Activated naive CD8-positive, alpha-beta T cell treated with anti-CD3 and anti-CD28 coated beads for 36 hours (primary cell): ENCODE measurements around the gene ADAMTS13. TPM values are rescaled to one million over a fixed set of nuclear protein-coding genes. Genes with fewer than 3 reads are reported as not detected.
A peak's percentile ranks its signal among the peaks of the same experiment; 100 is the strongest.
"Not testable (repeated sequence)": the region's sequence is repeated elsewhere in the genome, so short reads cannot be mapped to it uniquely, and the experiment has no call there.

ENCODE experiments used
- DNase-seq: peaks from one replicate; pipeline ENCODE4 v3.0.0; 2021
- H3K27ac Mint-ChIP-seq: one replicate; pipeline ENCODE4 v1.8.0; 2022; ENCODE audit warnings: mild to moderate bottlenecking, moderate library complexity, mixed read lengths
- H3K27me3 Mint-ChIP-seq: one replicate; pipeline ENCODE4 v1.8.0; 2022; ENCODE audit warnings: mild to moderate bottlenecking, mixed read lengths
- H3K36me3 Mint-ChIP-seq: one replicate; pipeline ENCODE4 v1.8.0; 2021; ENCODE audit warnings: mild to moderate bottlenecking, mixed read lengths
- H3K4me1 Mint-ChIP-seq: one replicate; pipeline ENCODE4 v1.8.0; 2021; ENCODE audit warnings: mixed read lengths
- H3K4me3 Mint-ChIP-seq: one replicate; pipeline ENCODE4 v1.8.0; 2022; ENCODE audit warnings: mild to moderate bottlenecking, moderate library complexity, mixed read lengths
- H3K9me3 Mint-ChIP-seq: one replicate; pipeline ENCODE4 v1.8.0; 2022; ENCODE audit warnings: mixed read lengths
- total RNA-seq, 2 experiments: library from RNA; stranded (reverse); gene quantifications; one replicate each; pipeline ENCODE4 v1.2.3, GENCODE V29; 2021

The ADAMTS13 gene
- total RNA-seq = 1 to 10 TPM; 1.0 to 1.5 TPM

DNA sequence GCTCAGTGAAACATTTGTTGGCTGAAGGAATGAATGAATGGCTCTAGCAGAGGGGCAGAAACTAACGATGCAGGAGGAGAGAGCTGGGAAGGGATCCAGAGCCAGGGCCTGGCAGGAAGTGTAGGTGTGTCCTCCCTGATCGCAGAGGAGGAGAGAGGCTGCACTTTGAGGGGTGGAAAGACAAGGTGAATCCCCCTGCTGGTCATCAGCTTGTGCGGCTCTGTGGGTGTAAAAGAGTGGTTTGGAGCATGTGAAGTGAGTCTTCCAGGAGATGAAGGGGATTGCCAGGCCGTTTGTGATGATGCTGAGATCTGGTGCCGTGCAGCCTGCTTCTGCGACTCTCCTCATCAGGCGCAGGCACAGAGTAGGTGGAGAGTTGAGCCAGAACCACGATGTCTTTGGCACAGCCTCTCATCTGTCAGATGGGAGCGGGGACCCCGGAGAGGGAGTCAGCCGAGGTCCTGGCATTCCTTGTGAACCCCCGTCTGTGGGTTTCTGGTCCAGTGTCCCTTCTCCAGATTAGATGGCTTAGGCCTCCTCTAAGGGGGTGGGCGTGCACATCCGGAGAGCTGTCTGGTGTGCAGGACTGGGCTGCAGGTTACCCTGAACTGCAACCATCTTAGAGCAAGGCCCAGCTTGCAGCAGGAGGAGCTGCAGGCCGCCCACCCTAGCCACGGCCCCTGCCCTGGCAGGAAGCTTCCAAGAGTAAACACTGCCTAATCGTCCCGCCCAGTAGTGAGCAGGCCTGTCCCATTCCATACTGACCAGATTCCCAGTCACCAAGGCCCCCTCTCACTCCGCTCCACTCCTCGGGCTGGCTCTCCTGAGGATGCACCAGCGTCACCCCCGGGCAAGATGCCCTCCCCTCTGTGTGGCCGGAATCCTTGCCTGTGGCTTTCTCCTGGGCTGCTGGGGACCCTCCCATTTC lies at the start of gene ADAMTS13:
Gene ADAMTS13 (plus strand): TSS at position 753 of the 928 bp plus-strand sequence. CDS start 77 bp downstream, at position 830.
- H3K27ac Mint-ChIP-seq = peak within 1 kb of the TSS; percentile 54
- peaks cover 24% of the 10 kb centered on the region for H3K4me1 Mint-ChIP-seq
- H3K36me3 Mint-ChIP-seq = peaks cover 8% of the 10 kb centered on the region
- H3K4me3 Mint-ChIP-seq = no peak within 1 kb of the TSS
- peak; percentile 69 for DNase-seq
- peaks cover 16% of the 10 kb centered on the region for H3K27me3 Mint-ChIP-seq
- H3K9me3 Mint-ChIP-seq = no peaks in the 10 kb centered on the region

DNA sequence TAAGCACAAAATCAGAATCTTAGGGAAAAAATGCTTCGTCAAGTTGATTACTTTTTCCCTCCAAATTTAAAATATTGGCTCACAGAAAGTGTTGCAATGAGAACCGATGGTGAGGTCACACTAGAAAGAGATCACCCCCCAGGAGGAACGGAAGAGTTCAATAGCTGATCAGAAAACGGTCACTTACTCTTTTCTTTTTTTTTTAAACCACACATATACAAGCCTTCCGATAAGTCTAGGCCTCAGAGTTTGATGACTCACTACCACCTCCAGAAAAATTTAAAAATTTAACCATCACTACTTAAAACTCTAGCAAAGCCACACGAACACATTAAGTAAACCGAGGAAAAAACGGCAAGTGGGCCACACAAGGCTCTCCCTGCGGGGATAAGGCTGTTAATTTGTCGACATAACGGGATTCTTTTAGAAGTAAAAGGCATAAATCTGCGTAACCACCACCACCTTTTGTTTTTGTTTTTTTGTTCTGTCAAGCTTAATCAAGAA lies 47.5 kb upstream of the ADAMTS13 start:
- no peak for DNase-seq
- Mint-ChIP-seq H3K4me3 (peak overlapping the region; percentile 98), H3K9me3 (no peaks in the 10 kb centered on the region), H3K27ac (peak overlapping the region; percentile 98), H3K27me3 (peaks cover 3% of the 10 kb centered on the region), H3K4me1 (peaks cover 41% of the 10 kb centered on the region), H3K36me3 (peaks cover 42% of the 10 kb centered on the region)

DNA sequence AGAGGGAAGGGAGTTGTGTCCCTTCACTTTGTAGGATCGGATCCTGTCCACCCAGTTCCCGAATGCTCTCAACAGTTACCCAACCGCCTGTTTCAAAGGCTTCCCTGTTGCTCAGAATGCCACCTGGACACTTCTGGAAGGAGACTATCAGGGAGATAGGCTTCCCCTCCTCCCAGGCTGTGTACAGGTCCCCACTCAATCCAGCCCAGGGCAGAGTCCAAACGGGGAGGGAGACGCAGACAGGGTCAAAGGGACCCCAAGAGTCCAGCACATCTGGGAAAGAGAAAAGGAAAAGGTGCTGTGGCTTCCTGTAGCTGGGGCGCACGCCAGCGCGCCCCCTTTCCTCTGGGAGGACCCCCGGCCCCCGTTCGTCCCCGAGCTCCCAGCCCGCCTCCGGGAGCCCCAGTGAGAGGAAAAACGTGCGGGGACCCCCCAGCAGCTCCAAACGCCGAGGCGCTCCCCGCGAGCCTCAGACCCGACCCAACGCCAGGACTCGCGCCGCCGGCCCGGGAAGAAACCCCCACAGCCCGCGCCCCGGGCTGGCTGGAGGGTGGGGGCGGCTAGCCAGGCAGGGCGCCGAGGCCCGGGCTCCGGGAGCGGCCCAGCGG lies 46.9 kb upstream of the ADAMTS13 start:
- Mint-ChIP-seq H3K27me3 (peaks cover 3% of the 10 kb centered on the region), H3K36me3 (peaks cover 36% of the 10 kb centered on the region), H3K9me3 (no peaks in the 10 kb centered on the region), H3K27ac (peak overlapping the region; percentile 98), H3K4me1 (peaks cover 35% of the 10 kb centered on the region), H3K4me3 (peak overlapping the region; percentile 98)
- DNase-seq = peak; percentile 43

GRCh38 chr9:133375724-133376654 lies 46.2 kb upstream of the ADAMTS13 start, which contains the start of the genes STKLD1 and SURF4:
Gene STKLD1 (plus strand): TSS chr9:133376366. CDS start chr9:133376474, 108 bp downstream.
Gene SURF4 (minus strand): TSS chr9:133376060. CDS start chr9:133375969, 91 bp downstream.
- peaks cover 3% of the 10 kb centered on the region for H3K27me3 Mint-ChIP-seq
- DNase-seq = peak; percentile 97
- H3K27ac Mint-ChIP-seq = peak within 1 kb of the TSS; percentile 98
- peaks cover 29% of the 10 kb centered on the region for H3K36me3 Mint-ChIP-seq
- no peaks in the 10 kb centered on the region for H3K9me3 Mint-ChIP-seq
- peaks cover 28% of the 10 kb centered on the region for H3K4me1 Mint-ChIP-seq
- H3K4me3 Mint-ChIP-seq = peak within 1 kb of the TSS; percentile 98

GRCh38 chr9:133377280-133377679 lies 44.9 kb upstream of the ADAMTS13 start:
- DNase-seq, H3K9me3 Mint-ChIP-seq, H3K27me3 Mint-ChIP-seq, H3K27ac Mint-ChIP-seq: not testable (repeated sequence)
- Mint-ChIP-seq H3K36me3 (peaks cover 22% of the 10 kb centered on the region), H3K4me1 (peaks cover 16% of the 10 kb centered on the region), H3K4me3 (peak overlapping the region; percentile 57)

GRCh38 chr9:133377721-133378216 lies 44.4 kb upstream of the ADAMTS13 start:
- Mint-ChIP-seq H3K4me3 (no peak overlapping the region), H3K27me3 (peaks cover 3% of the 10 kb centered on the region), H3K36me3 (peaks cover 17% of the 10 kb centered on the region), H3K4me1 (peaks cover 11% of the 10 kb centered on the region), H3K9me3 (no peaks in the 10 kb centered on the region), H3K27ac (no peak overlapping the region)
- DNase-seq = no peak

DNA sequence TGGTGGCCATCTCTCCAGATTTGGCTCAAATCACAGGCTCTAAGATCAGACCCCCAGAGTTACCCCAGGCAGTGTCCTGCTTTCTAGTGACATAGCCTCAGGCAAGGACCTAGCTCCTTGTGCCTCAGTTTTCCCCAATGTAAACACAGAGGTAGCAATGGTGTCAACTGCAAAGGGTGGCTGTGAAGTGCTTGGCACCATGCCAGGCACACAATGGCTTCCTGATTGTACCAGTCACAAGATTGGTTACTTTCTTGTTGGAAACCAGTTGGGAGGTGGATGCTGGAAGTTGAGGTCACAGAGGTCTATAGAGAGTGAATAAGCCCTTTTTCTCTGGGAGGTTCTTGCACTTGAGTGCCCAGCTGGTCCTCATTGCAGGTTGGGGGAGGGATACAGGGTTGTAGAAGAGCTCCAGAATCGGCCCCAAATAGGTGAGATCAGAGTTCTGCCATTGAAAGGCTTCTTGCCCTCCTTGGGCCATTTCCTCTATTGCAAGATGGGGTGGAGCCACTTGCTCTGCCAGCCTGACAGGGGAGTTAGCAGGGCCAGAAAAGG lies 43.7 kb upstream of the ADAMTS13 start:
- Mint-ChIP-seq H3K27ac (no peak overlapping the region), H3K36me3 (peaks cover 11% of the 10 kb centered on the region), H3K4me1 (peaks cover 6% of the 10 kb centered on the region), H3K4me3 (no peak overlapping the region), H3K27me3 (peaks cover 3% of the 10 kb centered on the region), H3K9me3 (no peaks in the 10 kb centered on the region)
- DNase-seq = no peak

DNA sequence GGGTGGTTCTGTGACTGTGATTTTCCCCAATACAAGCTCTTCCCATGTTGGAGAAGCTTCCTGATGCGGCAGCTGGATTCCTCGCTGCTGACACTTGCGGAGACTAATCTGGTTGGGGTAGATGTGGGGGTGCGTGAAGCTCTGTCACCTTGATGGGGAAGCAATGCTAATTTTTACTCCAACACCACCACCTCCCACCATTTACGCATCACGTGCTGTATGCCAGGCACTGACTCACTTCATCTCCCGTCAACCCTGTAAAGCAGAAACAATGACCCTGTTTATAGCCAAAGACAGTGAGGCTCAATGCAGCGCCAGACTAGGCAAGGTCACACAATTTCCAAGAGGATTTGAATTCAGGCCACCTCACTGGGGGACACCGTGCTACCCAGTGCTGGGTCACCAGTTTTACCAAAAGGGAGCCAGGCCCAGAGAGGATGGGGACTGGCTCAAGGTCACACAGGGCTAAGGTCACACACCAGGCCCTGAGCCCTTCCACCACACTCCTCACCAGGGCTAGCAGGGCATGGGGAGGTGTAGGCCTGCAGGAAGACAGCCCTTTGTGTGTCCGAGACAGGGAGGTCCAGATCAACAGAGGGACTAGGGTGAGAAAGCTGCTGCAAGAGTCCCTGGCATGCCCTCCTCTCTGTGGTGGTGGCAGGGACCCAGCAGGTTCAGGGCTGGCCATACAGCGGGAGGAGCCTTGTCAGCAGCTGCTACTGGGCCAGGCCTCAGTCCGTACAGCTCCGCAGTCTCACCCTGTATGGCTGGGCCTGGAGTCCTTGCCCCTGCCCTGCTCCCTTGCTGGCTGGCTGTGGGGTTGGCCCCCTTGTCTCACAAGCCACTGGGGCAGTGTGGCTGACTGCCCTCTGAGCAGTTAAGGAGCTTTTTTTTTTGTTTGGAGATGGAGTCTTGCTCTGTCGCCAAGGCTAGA lies 42.7 kb upstream of the ADAMTS13 start:
- Mint-ChIP-seq H3K36me3 (peaks cover 6% of the 10 kb centered on the region), H3K4me3 (no peak overlapping the region), H3K27me3 (peaks cover 3% of the 10 kb centered on the region), H3K27ac (no peak overlapping the region), H3K9me3 (no peaks in the 10 kb centered on the region), H3K4me1 (peaks cover 2% of the 10 kb centered on the region)
- no peak for DNase-seq

- Mint-ChIP-seq H3K27ac (no peak overlapping the region), H3K9me3 (no peaks in the 10 kb centered on the region), H3K4me3 (no peak overlapping the region), H3K36me3 (no peaks in the 10 kb centered on the region), H3K27me3 (peaks cover 3% of the 10 kb centered on the region), H3K4me1 (no peaks in the 10 kb centered on the region)
- DNase-seq = no peak
Measured at GRCh38 chr9:133380734-133381133, 41.4 kb upstream of the ADAMTS13 start.

- H3K27ac Mint-ChIP-seq = no peak overlapping the region
- no peaks in the 10 kb centered on the region for H3K36me3 Mint-ChIP-seq
- H3K27me3 Mint-ChIP-seq = no peaks in the 10 kb centered on the region
- H3K4me1 Mint-ChIP-seq = no peaks in the 10 kb centered on the region
- no peak overlapping the region for H3K4me3 Mint-ChIP-seq
- DNase-seq = no peak
- no peaks in the 10 kb centered on the region for H3K9me3 Mint-ChIP-seq
Measured at GRCh38 chr9:133382507-133383141, 39.5 kb upstream of the ADAMTS13 start.

GRCh38 chr9:133383438-133383837 lies 38.7 kb upstream of the ADAMTS13 start:
- H3K36me3 Mint-ChIP-seq = no peaks in the 10 kb centered on the region
- H3K27ac Mint-ChIP-seq = no peak overlapping the region
- DNase-seq = no peak
- no peaks in the 10 kb centered on the region for H3K9me3 Mint-ChIP-seq
- no peaks in the 10 kb centered on the region for H3K27me3 Mint-ChIP-seq
- H3K4me3 Mint-ChIP-seq = no peak overlapping the region
- no peaks in the 10 kb centered on the region for H3K4me1 Mint-ChIP-seq

GRCh38 chr9:133384736-133385321 lies 37.3 kb upstream of the ADAMTS13 start:
- Mint-ChIP-seq H3K27ac (no peak overlapping the region), H3K4me3 (no peak overlapping the region), H3K27me3 (no peaks in the 10 kb centered on the region), H3K36me3 (no peaks in the 10 kb centered on the region), H3K9me3 (no peaks in the 10 kb centered on the region), H3K4me1 (no peaks in the 10 kb centered on the region)
- no peak for DNase-seq
